GM12872 (cell line): ENCODE results near the gene ZMIZ1.

ENCODE experiments used
- TF ChIP-seq, protein P1 (sequence below): IDR thresholded peaks from 3 replicates; pipeline ENCODE4 v1.5.1; 2011; ENCODE audit warnings: low read depth, mild to moderate bottlenecking, low read length, moderate library complexity; ENCODE audit not compliant: insufficient read depth

The ZMIZ1 gene

GRCh38 chr10:79055892-79056291 lies 12.9 kb upstream of the ZMIZ1 start:
- TF ChIP-seq, protein P1, sequence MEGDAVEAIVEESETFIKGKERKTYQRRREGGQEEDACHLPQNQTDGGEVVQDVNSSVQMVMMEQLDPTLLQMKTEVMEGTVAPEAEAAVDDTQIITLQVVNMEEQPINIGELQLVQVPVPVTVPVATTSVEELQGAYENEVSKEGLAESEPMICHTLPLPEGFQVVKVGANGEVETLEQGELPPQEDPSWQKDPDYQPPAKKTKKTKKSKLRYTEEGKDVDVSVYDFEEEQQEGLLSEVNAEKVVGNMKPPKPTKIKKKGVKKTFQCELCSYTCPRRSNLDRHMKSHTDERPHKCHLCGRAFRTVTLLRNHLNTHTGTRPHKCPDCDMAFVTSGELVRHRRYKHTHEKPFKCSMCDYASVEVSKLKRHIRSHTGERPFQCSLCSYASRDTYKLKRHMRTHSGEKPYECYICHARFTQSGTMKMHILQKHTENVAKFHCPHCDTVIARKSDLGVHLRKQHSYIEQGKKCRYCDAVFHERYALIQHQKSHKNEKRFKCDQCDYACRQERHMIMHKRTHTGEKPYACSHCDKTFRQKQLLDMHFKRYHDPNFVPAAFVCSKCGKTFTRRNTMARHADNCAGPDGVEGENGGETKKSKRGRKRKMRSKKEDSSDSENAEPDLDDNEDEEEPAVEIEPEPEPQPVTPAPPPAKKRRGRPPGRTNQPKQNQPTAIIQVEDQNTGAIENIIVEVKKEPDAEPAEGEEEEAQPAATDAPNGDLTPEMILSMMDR = no peak

DNA sequence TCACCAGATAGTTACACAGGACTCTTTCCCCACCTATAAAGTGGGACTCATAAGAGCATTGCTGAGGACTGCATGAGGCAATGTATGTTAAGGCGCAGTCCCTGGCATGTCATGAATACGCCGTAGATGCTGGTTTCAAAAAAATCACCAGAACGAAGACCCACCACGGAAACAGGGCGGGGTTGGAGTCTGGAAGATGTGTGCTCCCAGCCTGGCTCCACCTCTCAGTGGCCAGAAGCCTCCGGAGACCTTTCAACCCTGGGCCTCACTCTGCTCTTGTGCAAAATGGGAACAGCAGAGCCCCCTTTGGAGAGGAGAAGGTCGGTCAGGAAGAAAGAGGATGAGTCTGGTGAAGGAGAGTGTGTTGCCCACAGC lies 12.4 kb upstream of the ZMIZ1 start:
- TF ChIP-seq, protein P1 = 0 out of 3 replicates have a peak, but pooled peaks have one; percentile 8

- TF ChIP-seq, protein P1 = no peak
Measured at GRCh38 chr10:79056736-79057391, 11.9 kb upstream of the ZMIZ1 start.

DNA sequence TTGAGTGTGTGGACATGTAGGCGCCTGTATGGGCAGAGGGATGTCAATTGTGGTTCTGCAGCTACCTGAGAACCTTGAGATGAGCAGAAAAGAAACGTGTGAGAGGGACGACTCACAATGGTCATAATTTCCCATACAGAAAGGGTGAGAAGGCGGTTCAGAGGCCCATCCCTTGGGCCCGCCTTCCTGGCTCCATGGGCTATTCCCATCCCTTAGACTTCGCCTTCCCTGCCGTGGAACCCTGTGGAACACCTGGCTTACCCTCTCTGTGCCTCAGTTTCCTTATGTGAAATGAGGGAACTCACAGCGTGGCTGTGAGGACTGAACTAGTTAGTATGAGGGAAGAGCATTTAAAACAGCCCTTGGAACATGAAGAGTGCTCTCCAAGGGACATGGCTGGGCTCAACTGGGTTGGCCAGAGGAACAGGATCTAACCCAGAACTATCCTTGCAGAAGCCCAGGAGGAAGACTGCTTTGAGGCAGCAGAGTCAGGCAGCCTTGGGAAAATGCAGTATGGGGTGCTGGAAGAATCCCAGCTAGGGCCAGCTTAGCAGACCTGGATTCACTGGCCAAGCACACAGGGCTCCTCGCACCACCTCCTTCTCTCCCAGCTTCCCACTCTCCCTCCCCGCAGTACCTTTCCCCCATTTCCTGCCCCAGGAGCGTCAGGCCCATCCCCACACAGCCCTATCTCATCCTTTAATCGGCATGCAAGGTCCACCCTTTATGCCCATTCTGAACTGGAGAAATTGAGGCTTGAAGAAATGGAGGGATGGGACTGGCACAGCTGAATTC lies 11.1 kb upstream of the ZMIZ1 start:
- TF ChIP-seq, protein P1 = no peak

- TF ChIP-seq, protein P1 = no peak
Measured at GRCh38 chr10:79058899-79059841, 9.6 kb upstream of the ZMIZ1 start.

DNA sequence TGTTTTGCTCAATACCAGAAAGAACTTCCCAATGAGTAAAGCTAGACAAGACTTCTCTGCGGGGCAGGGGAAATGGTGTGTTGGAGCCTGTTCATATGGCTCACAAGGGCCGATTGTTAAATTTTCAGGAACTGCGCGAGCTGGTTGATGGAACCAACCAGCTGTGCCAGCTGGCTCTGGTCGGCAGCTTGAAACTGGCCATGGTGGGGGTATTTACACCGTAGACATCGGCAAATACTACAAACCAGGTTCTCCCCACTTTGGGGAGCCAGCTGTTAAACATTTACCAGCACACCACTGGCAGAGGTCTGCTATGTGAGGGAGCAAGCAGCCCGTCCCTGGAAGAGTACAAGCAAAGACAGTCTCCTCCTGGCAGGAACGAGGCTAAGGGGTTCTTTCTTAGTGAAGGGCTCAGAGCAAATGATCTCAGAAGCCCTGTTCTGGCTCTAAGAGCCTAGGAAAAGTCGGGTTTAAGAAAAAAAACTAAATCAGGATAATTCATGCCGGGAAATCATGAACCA lies 8.8 kb upstream of the ZMIZ1 start:
- TF ChIP-seq, protein P1 = no peak
